ENCODE measurements around the gene ELL2.

The ELL2 gene

GRCh38 chr5:95942414-95942813 is 19.2 kb downstream of the ELL2 start:
- TF ChIP-seq CTCF (IDR thresholded peaks at IDR 0.05; ENCODE audit: control insufficient read depth, insufficient read depth, low read depth, low read length, missing control alignments): no peak
- DNase-seq (ENCODE audit: low read depth): no peak
- H3K4me3 ChIP-seq (ENCODE audit: control insufficient read depth, low read depth, low read length): no peak overlapping the region

GRCh38 chr5:95941756-95942155 is 19.9 kb downstream of the ELL2 start:
- no peak overlapping the region for H3K4me3 ChIP-seq (ENCODE audit: control insufficient read depth, low read depth, low read length)
- no peak for DNase-seq (ENCODE audit: low read depth)
- TF ChIP-seq CTCF (IDR thresholded peaks at IDR 0.05; ENCODE audit: control insufficient read depth, insufficient read depth, low read depth, low read length, missing control alignments): no peak

- DNase-seq (ENCODE audit: low read depth): no peak
- H3K4me3 ChIP-seq (ENCODE audit: control insufficient read depth, low read depth, low read length): no peak overlapping the region
- no peak for TF ChIP-seq CTCF (IDR thresholded peaks at IDR 0.05; ENCODE audit: control insufficient read depth, insufficient read depth, low read depth, low read length, missing control alignments)
These were observed 20.6 kb downstream of the ELL2 start for GRCh38 chr5:95940758-95941682.

GRCh38 chr5:95939465-95939864 is 22.2 kb downstream of the ELL2 start:
- DNase-seq (ENCODE audit: low read depth): no peak
- TF ChIP-seq CTCF (IDR thresholded peaks at IDR 0.05; ENCODE audit: control insufficient read depth, insufficient read depth, low read depth, low read length, missing control alignments): no peak
- H3K4me3 ChIP-seq (ENCODE audit: control insufficient read depth, low read depth, low read length): no peak overlapping the region

- no peak overlapping the region for H3K4me3 ChIP-seq (ENCODE audit: control insufficient read depth, low read depth, low read length)
- DNase-seq (ENCODE audit: low read depth): no peak
- no peak for TF ChIP-seq CTCF (IDR thresholded peaks at IDR 0.05; ENCODE audit: control insufficient read depth, insufficient read depth, low read depth, low read length, missing control alignments)
These were observed 22.9 kb downstream of the ELL2 start for GRCh38 chr5:95938766-95939165.

GRCh38 chr5:95938347-95938746 is 23.3 kb downstream of the ELL2 start:
- no peak for TF ChIP-seq CTCF (IDR thresholded peaks at IDR 0.05; ENCODE audit: control insufficient read depth, insufficient read depth, low read depth, low read length, missing control alignments)
- no peak overlapping the region for H3K4me3 ChIP-seq (ENCODE audit: control insufficient read depth, low read depth, low read length)
- DNase-seq (ENCODE audit: low read depth): no peak

Measured in AG09309 (cell line).